PFSK-1 (cell line): Measurements from ENCODE around the gene CABLES1.
A peak's percentile ranks its signal among the peaks of the same experiment; 100 is the strongest.

Experiments
- POLR2AphosphoS5 ChIP-seq: IDR thresholded peaks from 2 replicates; pipeline ENCODE4 v1.6.1; 2012; ENCODE audit warnings: low read depth, mild to moderate bottlenecking, control low read depth, low read length, moderate library complexity
- SIN3A ChIP-seq: IDR thresholded peaks from 2 replicates; pipeline ENCODE4 v1.6.1; 2012; ENCODE audit warnings: mild to moderate bottlenecking, low read length, moderate library complexity, borderline replicate concordance; ENCODE audit not compliant: insufficient read depth
- TAF1 ChIP-seq: IDR thresholded peaks from 2 replicates; pipeline ENCODE4 v1.6.1; 2012; ENCODE audit warnings: low read length, control low read depth, borderline replicate concordance; ENCODE audit not compliant: insufficient read depth
- TF ChIP-seq, protein P1 (sequence below), 2 experiments: IDR thresholded peaks; 2 replicates each; pipeline versions ENCODE4 v1.6.1 to v1.8.0; 2011 to 2012; ENCODE audit warnings: low read depth in 2 of 2, low read length in 2 of 2, control low read depth in 1 of 2, inconsistent platforms in 1 of 2, mild to moderate bottlenecking in 1 of 2, moderate library complexity in 1 of 2; ENCODE audit not compliant: insufficient read depth in 1 of 2

DNA sequence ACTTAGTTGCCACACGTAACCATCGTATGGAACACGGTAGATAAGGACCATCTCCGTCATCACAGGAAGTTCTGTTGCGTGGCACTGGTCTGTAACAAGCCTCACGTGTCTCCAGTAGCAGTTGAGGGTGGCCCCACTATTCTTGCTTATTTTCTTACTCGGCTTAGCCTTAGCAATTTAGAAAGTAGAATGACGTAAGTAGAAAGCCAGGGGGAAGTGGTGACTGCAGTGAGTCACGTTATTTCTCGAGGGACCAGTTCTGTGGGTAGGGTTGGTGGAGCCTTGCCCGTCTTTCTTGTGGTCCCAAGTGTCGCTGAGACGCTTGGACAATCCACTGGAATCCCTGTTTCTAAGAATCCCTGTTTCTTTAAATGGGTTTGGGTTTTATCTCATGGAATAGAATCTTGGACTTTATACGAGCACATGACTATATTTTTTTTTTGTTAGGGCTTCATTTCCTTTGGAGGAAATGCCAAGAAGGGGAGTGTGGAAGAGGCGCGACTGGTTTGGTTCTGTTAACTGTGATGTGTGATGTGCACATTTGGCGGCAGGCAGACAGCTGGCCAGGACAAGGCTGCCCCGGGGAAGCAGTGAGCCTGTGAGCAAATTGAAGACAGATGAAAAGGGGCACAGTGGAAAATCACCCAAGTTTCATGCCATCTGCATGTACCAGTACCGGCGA, 96.2 kb downstream of the CABLES1 start:
- peak; percentile 59; the same call in 1 of the 2 replicates for TF ChIP-seq SIN3A
- no peak for TF ChIP-seq POLR2AphosphoS5
- TF ChIP-seq, protein P1, sequence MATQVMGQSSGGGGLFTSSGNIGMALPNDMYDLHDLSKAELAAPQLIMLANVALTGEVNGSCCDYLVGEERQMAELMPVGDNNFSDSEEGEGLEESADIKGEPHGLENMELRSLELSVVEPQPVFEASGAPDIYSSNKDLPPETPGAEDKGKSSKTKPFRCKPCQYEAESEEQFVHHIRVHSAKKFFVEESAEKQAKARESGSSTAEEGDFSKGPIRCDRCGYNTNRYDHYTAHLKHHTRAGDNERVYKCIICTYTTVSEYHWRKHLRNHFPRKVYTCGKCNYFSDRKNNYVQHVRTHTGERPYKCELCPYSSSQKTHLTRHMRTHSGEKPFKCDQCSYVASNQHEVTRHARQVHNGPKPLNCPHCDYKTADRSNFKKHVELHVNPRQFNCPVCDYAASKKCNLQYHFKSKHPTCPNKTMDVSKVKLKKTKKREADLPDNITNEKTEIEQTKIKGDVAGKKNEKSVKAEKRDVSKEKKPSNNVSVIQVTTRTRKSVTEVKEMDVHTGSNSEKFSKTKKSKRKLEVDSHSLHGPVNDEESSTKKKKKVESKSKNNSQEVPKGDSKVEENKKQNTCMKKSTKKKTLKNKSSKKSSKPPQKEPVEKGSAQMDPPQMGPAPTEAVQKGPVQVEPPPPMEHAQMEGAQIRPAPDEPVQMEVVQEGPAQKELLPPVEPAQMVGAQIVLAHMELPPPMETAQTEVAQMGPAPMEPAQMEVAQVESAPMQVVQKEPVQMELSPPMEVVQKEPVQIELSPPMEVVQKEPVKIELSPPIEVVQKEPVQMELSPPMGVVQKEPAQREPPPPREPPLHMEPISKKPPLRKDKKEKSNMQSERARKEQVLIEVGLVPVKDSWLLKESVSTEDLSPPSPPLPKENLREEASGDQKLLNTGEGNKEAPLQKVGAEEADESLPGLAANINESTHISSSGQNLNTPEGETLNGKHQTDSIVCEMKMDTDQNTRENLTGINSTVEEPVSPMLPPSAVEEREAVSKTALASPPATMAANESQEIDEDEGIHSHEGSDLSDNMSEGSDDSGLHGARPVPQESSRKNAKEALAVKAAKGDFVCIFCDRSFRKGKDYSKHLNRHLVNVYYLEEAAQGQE (IDR thresholded peaks at IDR 0.05; ENCODE audit: insufficient read depth in 1 of 2, low read depth in 2 of 2, low read length in 2 of 2), result no peak
- no peak for TF ChIP-seq TAF1
